GM10248 (cell line): ENCODE data around the gene BAHCC1.
"Not testable (repeated sequence)": the region's sequence is repeated elsewhere in the genome, so short reads cannot be mapped to it uniquely, and the experiment has no call there.

Experiments
- CTCF ChIA-PET: fragments of 300-600 bp; sonication (Branson Sonifier 250); formaldehyde crosslinking; extraction: SDS; loops from one replicate; lab custom pipeline; 2021; ENCODE audit warnings: antibody characterized with exemption; lab: Yijun Ruan, JAX
- POLR2A ChIA-PET: fragments of 350-650 bp; sonication (Branson Sonifier 250); formaldehyde crosslinking; extraction: SDS; loops from one replicate; lab custom pipeline; 2020; ENCODE audit warnings: antibody characterized with exemption; lab: Yijun Ruan, JAX
- DNase-seq: peaks from one replicate; pipeline ENCODE4 v3.0.0; 2012; ENCODE audit errors: extremely low spot score
- TF ChIP-seq, protein P1 (sequence below): IDR thresholded peaks from 2 replicates; pipeline ENCODE4 v1.5.1; 2012; ENCODE audit warnings: mild to moderate bottlenecking, low read depth; ENCODE audit errors: extremely low read depth, missing control alignments, control extremely low read depth

Gene BAHCC1

DNA sequence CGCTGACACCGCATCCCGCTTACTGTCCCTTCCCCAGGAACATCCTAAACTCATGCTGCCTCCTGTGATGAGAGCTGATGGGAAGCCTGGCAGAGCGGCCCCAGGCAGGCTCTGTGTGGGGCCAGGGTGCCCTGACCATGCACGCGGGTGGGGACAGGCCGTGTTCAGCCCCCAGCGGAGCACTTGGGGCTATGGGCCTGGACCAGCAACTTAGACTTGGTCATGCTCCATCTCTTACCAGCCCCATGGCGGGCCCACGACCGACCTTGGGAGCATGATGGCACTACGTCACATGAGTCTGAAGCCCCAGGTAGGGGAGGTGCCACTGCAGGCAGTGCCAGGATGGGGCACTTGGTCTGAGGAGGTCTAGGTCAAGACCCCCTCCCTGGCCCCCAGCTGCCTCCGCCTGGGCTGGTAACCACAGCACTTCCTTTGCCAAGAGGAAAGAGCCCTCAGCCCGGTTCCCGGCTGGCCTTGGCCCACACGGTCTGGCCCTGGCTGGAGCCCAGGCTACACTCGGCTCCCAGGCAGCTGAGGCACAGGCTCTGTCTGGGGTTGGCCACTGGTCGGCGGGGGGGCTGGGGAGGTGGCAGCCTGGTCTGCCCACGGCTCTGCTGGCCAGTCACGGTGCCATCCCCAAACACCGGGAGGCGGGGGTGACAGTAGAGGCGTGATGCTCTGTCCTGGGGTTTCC, 25.7 kb downstream of the BAHCC1 start:
- CTCF ChIA-PET: no interaction called here
- POLR2A ChIA-PET: no interaction called here
- TF ChIP-seq, protein P1, sequence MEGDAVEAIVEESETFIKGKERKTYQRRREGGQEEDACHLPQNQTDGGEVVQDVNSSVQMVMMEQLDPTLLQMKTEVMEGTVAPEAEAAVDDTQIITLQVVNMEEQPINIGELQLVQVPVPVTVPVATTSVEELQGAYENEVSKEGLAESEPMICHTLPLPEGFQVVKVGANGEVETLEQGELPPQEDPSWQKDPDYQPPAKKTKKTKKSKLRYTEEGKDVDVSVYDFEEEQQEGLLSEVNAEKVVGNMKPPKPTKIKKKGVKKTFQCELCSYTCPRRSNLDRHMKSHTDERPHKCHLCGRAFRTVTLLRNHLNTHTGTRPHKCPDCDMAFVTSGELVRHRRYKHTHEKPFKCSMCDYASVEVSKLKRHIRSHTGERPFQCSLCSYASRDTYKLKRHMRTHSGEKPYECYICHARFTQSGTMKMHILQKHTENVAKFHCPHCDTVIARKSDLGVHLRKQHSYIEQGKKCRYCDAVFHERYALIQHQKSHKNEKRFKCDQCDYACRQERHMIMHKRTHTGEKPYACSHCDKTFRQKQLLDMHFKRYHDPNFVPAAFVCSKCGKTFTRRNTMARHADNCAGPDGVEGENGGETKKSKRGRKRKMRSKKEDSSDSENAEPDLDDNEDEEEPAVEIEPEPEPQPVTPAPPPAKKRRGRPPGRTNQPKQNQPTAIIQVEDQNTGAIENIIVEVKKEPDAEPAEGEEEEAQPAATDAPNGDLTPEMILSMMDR: no peak
- DNase-seq: no peak

DNA sequence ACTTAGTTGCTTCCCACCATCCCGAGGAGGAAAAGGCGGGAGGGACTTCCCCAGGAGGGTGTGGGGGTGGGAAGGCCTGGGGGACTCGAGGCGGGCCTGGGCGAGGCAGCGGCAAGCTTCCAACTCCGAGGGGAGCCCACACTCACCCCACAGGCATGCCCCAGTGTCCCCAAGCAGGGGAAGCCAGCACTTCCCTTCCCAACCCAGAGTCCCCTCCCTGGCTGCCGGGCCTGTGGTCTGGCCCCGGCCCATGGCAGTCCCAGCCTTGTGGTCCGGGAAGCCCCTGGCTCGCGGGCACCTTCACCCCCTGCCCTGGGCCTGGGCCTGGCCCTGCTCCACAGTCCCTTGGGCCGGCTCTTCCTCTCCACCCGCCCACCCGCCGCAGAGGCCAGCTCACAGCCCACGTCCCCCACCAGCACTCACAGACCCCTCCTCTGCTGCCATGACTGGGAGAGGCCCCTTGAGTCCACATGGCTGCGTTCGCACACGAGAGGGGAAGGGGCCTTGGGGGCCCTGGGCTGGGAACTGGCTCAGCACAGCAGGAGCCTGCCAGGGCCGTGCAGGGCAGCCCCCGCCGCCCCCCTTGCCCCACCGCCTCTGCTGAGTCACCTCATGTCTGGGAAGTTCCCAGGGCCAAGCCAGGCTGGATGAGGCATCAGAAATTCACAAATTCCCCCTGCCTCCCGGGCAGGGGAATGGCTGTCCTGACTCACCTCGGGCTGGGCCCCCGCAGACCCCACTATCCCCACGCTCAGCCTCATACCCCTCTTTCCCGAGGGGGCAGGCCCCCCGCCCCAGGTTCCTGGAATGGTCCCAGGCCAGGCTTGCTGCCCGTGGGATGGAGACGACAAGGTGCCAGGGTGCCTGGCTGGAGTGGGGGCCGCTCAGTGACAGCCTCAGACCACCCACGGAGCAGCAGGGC, 27.8 kb downstream of the BAHCC1 start:
- CTCF ChIA-PET: no interaction called here
- TF ChIP-seq, protein P1: no peak
- POLR2A ChIA-PET: no interaction called here
- DNase-seq: no peak

- TF ChIP-seq, protein P1: no peak
- DNase-seq: no peak
- POLR2A ChIA-PET: no interaction called here
- CTCF ChIA-PET: no interaction called here
These were observed 28.4 kb downstream of the BAHCC1 start for GRCh38 chr17:81423698-81424071.

DNA sequence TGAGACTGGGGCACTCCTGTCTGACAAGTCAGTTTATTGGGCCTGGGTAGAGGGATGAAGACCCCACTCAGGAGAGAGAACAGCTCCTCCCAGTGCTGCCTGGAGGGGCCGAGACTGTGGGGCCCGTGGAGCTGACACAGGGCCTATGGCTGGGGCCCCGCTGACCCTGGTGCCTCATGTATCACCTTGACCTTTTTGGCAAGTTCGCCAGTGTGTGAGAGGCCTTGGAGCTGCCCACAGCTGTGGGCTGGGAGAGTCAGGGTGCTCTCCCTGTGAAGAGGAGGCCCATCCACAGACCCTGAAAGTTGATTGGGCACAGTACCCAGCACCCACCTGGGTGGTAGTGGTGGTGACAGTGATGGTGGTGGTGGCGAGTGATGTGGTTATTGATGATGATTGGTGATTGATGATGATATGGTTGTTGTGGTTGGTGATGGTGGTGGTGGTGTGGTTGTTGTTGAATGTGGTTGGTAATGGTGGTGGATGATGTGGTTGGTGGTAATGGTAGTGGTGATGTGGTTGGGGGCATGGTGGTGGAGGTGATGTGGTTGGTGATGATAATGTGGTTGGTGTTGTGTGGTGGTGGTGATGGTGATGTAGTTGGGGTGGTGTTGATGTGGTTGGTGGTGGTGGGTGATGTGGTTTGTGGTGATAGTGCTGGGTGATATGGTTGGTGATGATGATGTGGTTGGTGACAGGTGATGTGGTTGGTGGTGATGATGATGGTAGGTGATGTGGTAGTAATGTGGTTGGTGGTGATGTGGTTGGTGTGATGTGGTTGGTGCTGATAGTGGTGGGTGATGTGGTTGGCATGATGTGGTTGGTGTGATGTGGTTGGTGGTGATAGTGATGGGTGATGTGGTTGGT, 29.1 kb downstream of the BAHCC1 start:
- POLR2A ChIA-PET: no interaction called here
- CTCF ChIA-PET: no interaction called here
- no peak for DNase-seq
- TF ChIP-seq, protein P1: no peak

DNA sequence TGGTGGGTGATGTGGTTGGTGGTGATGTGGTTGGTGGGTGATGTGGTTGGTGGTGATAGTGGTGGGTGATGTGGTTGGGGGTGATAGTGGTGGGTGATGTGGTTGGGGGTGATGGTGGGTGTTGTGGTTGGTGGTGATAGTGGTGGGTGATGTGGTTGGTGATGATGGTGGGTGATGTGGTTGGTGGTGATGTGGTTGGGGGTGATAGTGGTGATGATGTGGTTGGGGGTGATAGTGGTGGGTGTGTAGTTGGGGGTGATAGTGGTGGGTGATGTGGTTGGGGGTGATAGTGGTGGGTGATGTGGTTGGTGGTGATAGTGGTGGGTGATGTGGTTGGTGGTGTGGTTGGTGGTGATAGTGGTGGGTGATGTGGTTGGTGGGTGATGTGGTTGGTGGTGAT, 29.8 kb downstream of the BAHCC1 start:
- POLR2A ChIA-PET, CTCF ChIA-PET, DNase-seq: not testable (repeated sequence)

DNA sequence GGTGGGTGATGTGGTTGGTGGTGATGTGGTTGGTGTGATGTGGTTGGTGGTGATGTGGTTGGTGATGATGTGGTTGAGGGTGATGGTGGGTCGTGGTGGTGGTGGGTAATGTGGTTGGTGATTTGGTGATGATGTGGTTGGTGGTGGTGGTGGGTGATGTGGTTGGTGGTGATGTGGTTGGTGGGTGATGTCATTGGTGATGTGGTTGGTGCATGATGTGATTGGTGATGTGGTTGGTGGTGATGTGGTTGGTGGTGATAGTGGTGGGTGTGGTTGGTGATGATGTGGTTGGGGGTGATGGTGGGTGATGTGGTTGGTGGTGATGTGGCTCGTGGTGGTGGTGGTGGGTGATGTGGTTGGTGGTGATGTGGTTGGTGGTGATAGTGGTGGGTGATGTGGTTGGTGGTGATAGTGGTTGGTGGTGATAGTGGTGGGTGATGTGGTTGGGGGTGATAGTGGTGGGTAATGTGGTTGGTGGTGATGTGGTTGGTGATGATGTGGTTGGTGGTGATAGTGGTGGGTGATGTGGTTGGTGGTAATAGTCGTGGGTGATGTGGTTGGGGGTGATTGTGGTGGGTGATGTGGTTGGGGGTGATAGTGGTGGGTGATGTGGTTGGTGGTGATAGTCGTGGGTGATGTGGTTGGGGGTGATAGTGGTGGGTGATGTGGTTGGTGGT, 30.6 kb downstream of the BAHCC1 start:
- DNase-seq, POLR2A ChIA-PET, CTCF ChIA-PET: not testable (repeated sequence)
